ENCODE measurements around the gene RRH. TPM values are rescaled to one million over a fixed set of nuclear protein-coding genes. Genes with fewer than 3 reads are reported as not detected.

The RRH gene
- total and polyA plus RNA-seq, 2 of the 13 experiments (the other 11 are each of a cell fraction or from before 2014, with no cell fraction given) = 0.07 to 0.17 TPM

DNA sequence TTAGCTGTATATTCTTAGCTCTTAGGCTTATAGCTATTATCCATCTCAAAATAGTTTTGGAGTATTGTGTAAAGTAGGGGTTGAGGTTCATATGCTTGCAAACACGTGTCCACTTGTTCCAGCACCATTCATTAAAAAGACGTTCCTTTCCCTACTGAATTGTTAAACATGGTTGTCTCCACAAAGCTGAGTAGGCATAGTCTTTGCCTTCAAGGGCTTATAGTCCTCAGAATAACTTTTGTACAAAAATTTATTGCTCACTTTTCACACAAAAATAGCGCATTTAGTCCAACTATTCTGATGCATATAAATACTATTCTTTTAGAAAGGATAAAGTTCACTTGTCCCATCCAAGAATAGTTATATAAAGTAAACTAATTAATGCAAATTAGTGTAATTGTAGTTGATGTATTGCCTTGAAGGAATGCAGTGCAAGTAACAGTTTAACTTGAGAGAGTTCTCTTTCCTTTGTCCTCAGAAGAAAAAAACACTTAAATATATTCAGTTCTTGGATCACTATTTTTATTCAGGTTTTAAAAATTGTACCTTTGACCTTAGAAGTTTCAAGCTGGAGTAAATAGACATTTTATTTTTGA lies 34.2 kb downstream of the RRH start (continued):
- TF ChIP-seq GPN1 (CRISPR knock-in tag; IDR thresholded peaks at IDR 0.05; ENCODE audit: borderline replicate concordance) (no peak), KDM5A (IDR thresholded peaks at IDR 0.05; ENCODE audit: borderline replicate concordance, low read length) (no peak), POGZ (CRISPR knock-in tag; IDR thresholded peaks at IDR 0.05) (no peak), PCBP2 (optimal IDR thresholded peaks at IDR 0.05; ENCODE audit: low read depth, low read length, poor library complexity, severe bottlenecking) (no peak), HNRNPL (IDR thresholded peaks at IDR 0.05; ENCODE audit: low read depth, low read length) (no peak), ZNF674 (CRISPR knock-in tag; IDR thresholded peaks at IDR 0.05; ENCODE audit: low read depth) (no peak)
- TF ChIP-seq, protein P1, sequence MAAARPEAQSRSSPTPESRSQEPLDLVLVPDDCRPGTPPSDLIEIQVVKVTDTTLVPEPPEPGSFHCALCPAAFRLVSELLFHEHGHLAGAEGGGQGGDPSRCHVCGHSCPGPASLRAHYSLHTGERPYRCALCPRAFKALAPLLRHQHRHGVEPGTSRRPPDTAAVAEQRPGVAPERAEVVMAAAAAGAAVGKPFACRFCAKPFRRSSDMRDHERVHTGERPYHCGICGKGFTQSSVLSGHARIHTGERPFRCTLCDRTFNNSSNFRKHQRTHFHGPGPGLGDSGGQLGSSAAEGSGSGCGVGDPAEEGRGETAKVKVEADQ (CRISPR knock-in tag; IDR thresholded peaks at IDR 0.05; ENCODE audit: borderline replicate concordance) = no peak

DNA sequence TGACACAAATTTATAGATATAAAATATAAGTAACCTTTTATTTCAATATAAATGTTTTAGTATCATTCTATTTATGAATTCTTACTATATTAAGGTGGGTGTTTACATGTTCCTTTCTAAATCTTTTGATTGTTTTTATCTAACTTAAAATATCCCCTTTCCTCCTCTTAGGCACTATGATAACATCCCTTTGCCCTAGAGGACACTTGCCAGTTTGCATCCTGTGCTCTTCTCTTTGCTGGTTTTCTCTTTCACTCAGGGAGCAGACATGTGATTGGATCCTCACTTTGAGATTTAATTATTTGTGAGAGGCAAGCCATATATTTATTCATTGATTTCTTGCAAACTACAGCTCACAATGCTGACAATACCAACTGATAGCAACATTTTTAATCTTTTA lies 36.4 kb downstream of the RRH start:
- ChIA-PET CTCF (ENCODE audit: low intra/inter-chr PET ratio, low total read pairs) (no interaction called here), POLR2A (no interaction called here)
- Histone ChIP-seq H2AFZ (ENCODE audit: low read length) (no peak overlapping the region), H3K4me3 (replicated peaks in 1 of 3; ENCODE audit: insufficient read depth in 1 of 3, low read depth in 2 of 3, low read length in 3 of 3) (no peak overlapping the region), H4K20me1 (ENCODE audit: insufficient read depth, low read length) (no peaks in the 10 kb centered on the region), H3K79me2 (ENCODE audit: insufficient read depth, low read length) (no peaks in the 10 kb centered on the region), H3K36me3 (replicated peaks in 1 of 2; ENCODE audit: control insufficient read depth in 1 of 2, insufficient read depth in 2 of 2, low read length in 2 of 2) (no peaks in the 10 kb centered on the region), H3K4me2 (ENCODE audit: low read depth, low read length) (no peak overlapping the region), H3K27me3 (ENCODE audit: control insufficient read depth in 1 of 2, insufficient read depth in 2 of 2, low read length in 2 of 2) (no peaks in the 10 kb centered on the region), H3K9me3 (ENCODE audit: low read length) (peaks cover 10% of the 10 kb centered on the region), H3K4me1 (ENCODE audit: insufficient read depth, low read length) (no peaks in the 10 kb centered on the region), H3K27ac (ENCODE audit: extremely low read length, insufficient read depth, low read length) (no peak overlapping the region), H3K9ac (ENCODE audit: insufficient read depth, low read depth, low read length) (no peak overlapping the region)
- no peak for FAIRE-seq
- no peak for DNase-seq (ENCODE audit: low spot score)
- ATAC-seq = no peak
- in situ Hi-C loops (cut with HindIII; ENCODE audit: extremely low pct_ligation_motif_present, low pct_unique_long_range_greater_than_20kb) (no loop called here), intact Hi-C loops (cut with micrococcal nuclease; ENCODE audit: unreplicated experiment) (no loop called here)
- TF ChIP-seq ZNF331 (CRISPR knock-in tag; IDR thresholded peaks at IDR 0.05) (no peak), BRCA1 (CRISPR knock-in tag; IDR thresholded peaks at IDR 0.05) (no peak), JUN (CRISPR knock-in tag; IDR thresholded peaks at IDR 0.05) (no peak), EEA1 (CRISPR knock-in tag; IDR thresholded peaks at IDR 0.05; ENCODE audit: borderline replicate concordance) (no peak), ZKSCAN5 (CRISPR knock-in tag; IDR thresholded peaks at IDR 0.05) (no peak), ZNF709 (CRISPR knock-in tag; IDR thresholded peaks at IDR 0.05) (no peak)
- TF ChIP-seq, protein P2, sequence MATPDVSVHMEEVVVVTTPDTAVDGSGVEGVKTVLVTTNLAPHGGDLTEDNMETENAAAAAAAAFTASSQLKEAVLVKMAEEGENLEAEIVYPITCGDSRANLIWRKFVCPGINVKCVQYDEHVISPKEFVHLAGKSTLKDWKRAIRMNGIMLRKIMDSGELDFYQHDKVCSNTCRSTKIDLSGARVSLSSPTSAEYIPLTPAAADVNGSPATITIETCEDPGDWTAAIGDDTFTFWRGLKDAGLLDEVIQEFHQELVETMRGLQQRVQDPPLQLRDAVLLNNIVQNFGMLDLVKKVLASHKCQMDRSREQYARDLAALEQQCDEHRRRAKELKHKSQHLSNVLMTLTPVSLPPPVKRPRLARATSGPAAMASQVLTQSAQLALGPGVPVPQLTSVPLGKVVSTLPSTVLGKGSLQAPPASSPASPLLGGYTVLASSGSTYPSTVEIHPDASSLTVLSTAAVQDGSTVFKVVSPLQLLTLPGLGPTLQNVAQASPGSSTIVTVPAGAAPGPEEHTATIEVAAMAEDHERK (CRISPR knock-in tag; IDR thresholded peaks at IDR 0.05; ENCODE audit: low read depth) = no peak
- TF ChIP-seq, protein P3, sequence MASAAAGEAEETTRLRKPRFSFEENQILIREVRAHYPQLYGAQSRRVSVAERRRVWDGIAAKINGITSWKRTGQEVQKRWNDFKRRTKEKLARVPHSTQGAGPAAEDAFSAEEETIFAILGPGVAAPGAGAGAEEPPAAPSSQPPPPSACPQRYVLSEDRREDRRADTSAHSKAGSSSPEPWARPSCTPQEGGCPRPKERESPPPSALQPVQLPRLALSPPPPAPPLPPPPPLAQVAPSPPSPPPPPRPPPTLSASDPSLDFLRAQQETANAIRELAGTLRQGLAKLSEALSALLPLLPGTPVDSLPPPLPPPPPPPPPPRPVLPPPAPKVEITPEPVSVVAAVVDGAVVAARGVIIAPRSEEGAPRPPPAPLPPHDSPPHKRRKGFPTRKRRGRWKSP (CRISPR knock-in tag; IDR thresholded peaks at IDR 0.05) = no peak
- TF ChIP-seq, protein P4, sequence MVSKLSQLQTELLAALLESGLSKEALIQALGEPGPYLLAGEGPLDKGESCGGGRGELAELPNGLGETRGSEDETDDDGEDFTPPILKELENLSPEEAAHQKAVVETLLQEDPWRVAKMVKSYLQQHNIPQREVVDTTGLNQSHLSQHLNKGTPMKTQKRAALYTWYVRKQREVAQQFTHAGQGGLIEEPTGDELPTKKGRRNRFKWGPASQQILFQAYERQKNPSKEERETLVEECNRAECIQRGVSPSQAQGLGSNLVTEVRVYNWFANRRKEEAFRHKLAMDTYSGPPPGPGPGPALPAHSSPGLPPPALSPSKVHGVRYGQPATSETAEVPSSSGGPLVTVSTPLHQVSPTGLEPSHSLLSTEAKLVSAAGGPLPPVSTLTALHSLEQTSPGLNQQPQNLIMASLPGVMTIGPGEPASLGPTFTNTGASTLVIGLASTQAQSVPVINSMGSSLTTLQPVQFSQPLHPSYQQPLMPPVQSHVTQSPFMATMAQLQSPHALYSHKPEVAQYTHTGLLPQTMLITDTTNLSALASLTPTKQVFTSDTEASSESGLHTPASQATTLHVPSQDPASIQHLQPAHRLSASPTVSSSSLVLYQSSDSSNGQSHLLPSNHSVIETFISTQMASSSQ (IDR thresholded peaks at IDR 0.05; ENCODE audit: low read depth) = no peak
- TF ChIP-seq, protein P4 (CRISPR knock-in tag; IDR thresholded peaks at IDR 0.05; ENCODE audit: borderline replicate concordance) = no peak
- no TSS peak for BruUV-seq (replicated peaks)
